ENCODE data around the gene SHISA2.
A peak's percentile ranks its signal among the peaks of the same experiment; 100 is the strongest.
"Not testable (repeated sequence)": the region's sequence is repeated elsewhere in the genome, so short reads cannot be mapped to it uniquely, and the experiment has no call there.

The SHISA2 gene

DNA sequence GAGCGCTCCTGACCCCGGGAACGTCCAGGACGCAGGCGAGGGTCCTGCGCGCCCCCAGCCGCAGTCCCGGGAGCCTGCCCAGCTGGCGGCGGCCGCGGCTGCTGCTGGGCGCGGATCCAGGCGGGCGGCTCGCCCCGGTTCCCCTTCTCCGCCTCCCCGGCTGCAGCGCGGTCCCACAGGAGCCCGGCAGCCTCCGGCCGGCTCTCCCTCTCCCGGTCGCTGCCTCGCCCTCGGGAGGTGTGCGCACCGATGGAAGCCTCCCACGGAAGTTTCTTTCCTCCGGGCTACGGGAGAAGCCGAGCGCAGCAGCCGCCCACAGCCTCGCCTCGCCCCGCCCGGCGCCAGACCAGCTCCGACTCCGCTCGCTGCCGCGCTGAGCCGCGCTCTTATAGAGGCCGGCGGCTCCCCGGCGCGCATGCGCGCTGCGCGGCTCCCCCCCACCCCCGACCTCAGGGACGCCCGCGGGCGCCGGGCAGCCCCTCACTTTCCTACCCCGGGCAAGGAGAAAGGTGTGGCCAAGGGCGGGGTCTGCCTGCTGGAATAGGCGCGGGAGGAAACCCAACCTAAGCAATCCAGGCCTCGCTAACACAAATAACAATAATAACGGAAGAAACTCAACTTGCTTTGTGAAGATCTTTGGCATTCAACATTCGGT is at the start of gene SHISA2:
TSS of gene SHISA2 (minus strand) at position 360 of the 655 bp plus-strand sequence. CDS start 1,041 bp downstream, outside the sequence.
- DNase-seq, result peak; percentile 30

DNA sequence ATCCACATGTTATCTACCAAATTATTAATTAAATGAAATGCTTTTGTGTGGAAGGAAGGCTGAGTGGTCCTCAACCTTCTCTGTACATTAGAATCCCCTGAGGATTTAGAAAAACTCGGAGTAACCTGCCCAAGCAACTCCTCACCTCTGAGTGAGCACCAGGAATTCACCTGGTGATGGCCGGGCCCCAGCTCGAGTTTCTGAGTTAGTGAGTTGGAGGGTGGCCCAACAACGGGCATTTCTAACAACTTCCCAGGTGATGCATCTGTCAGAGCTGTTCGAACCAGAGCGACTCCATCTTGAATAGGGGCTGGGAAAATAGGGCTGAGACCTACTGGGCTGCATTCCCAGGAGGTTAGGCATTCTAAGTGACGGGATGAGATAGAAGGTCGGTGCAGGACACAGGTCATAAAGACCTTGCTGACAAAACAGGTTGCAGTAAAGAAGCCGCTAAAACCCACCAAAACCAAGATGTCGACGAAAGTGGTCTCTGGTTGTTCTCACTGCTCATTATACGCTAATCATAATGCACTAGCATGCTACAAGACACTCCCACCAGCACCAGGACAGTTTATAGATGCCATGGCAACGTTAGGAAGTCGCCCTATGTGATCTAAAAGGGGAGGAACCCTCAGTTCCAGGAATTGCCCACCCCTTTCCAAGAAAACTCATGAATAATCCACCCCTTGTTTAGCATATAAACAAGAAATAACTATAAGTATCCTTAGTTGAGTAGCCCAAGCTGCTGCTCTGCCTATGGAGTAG is 44.2 kb upstream of the SHISA2 start:
- DNase-seq, result no peak

DNA sequence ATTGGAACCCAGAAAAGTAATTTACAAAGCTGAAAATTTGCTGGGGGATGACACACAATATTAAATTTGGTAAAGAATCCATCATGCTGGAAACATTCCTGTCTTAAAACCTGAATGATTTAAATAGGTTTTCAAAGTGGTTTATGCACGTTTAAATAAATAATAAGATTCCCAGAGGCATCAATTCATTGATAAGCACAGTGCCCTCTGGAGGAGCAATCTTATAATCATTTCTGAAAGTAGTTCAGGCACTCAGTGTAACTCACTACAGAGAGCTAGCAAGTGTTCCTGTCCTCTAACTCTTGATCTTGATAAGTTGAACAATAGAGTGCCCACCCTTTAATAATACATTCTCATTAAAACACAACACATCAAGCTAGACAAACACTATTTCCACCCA is 43.5 kb upstream of the SHISA2 start:
- DNase-seq, result no peak

DNA sequence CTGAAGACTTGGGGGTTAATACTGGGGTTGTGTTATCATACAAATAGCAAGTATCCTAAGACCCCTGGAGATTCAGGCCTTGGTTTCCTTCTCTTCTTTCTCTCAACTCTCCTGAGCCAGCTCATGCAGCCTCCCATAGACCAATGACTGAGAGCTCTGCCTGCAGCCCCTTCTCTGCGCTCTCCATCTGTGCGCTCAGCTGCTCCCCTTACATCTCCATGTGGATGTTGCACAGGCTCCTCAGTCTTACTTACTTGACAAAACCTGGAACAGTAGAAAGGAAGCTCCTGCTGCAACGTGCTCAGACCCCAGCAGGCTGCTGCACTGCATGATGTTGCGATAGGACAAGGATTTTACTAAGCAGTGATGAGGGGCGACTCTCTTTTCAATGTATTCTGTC is 25.0 kb upstream of the SHISA2 start:
- DNase-seq, result not testable (repeated sequence)

DNA sequence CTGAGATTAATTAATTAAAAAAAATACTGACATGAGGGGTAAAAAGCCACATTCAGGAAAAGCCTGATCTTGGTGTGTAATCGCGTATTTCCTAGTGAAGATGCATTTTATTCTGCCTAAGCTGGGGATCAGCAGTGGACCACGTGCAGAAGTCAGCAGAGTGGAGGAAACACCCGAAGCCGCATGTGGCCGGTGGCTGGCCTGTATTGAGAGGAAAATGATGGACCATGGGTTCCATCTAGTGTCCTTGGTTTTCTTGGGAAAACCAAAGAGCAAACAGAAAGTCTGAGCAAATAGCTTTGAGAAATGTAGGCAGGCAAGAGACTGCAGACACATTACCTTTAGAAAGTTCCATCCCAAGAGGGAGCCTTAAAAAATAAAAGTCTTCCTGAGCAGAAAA is 23.7 kb upstream of the SHISA2 start:
- no peak for DNase-seq

DNA sequence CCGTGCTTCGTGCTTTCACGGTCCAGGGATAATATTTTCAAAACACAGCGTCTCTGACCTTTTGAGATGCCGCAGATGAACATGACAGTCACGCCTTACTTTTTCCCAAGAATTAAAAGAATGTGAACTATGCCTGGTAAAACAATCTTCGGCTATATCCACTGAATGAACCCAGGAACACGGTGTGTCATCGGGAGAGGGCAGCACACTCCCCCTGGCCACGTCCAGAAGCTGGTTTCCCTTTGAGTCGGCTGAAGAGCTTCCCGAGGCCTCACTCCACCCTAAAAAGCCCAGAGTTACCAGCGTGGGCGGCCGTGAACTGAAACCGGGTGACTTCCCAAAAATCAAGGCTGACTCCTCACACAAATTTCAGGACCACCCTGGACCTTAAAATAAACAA is 22.9 kb upstream of the SHISA2 start:
- DNase-seq, result no peak

DNA sequence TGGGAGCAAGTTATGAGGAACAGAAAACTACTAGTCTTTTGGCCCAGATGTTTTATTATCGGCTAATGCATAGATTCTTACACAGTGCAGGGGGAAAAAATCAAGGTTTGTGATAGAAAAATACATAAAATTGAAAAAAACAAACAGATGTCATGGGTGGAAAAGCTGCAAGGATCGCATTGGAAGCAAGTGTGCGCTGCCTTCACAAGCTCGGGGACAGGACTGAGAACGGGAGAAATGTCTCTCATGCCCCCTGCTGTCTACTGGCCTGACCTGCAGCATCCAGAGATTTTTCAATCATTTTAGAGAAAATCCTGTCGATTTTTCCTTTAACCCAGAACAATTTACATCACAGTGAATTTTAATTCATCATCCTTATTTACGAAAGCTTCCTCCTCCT is 20.5 kb upstream of the SHISA2 start:
- DNase-seq, result not testable (repeated sequence)

DNA sequence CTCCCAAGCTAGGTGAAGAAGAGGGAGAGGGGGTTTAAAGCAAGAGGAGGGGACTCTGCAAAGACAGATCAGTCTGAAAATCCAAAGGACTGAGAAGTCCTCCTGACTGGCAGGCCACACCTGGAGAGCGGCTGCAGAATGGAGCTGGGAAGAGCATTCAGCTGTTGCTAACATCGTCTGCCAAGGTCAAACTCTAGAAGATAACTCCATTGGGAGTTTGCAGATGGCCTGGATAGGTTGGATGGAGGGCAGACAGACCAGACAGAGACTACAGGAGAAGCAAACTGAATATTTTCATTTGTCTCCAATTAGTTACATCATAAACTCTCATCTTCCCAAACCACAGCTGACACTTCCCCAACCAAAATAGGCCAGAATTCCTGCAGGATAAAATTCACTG is 19.9 kb upstream of the SHISA2 start:
- no peak for DNase-seq

DNA sequence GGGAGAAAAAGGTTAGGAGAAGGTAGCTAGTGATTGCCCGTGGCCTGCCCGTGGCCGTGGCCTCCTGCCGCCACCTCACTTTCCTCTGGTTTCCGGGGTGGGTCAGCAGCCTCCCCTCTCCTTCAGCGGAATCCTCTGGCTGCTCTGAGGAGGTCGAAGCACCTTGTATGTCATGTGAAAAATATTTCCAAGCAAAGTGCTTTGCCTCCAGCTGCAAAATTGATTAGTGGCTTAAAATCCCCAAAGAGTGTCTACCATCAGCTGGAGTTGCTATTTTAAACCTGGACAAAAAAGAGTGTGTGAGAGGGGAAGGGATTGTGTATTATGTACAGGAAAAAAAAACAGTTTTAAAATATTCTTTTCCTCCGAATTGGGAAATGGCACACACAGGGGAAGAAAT is 17.8 kb upstream of the SHISA2 start:
- DNase-seq, result not testable (repeated sequence)

DNA sequence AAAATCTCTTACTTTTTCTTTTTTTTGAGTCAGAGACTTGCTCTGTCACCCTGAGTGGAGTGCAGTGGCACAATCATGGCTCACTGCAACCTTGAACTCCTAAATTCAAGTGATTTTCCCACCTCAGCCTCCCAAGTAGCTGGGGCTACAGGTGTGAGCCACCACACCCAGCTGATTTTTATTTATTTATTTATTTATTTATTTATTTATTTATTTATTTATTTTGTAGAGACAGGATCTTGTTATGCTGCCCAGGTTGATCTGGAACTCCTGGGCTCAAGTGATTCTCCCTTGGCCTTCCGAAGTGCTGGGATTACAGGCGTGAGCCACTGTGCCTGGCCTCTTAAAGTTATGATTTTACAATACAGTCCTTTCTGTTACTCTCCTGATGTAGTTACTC is 16.6 kb upstream of the SHISA2 start:
- not testable (repeated sequence) for DNase-seq

DNA sequence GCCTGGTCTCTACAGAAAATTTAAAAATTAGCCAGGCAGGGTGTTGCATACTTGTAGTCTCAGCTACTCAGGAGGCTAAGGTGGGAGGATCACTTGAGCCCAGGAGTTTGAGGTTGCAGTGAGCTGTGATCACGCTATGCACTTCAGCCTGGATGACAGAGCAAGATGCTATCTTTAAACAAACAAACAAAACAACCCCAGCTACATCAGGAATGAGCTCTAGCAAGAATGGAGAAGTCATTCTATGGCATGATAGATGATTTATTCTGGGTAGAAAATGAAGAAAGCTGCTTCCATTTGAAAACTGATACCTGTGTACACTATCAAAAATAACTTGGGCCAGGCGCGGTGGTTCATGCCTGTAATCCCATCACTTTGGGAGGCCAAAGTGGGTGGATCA is 15.8 kb upstream of the SHISA2 start:
- no peak for DNase-seq

DNA sequence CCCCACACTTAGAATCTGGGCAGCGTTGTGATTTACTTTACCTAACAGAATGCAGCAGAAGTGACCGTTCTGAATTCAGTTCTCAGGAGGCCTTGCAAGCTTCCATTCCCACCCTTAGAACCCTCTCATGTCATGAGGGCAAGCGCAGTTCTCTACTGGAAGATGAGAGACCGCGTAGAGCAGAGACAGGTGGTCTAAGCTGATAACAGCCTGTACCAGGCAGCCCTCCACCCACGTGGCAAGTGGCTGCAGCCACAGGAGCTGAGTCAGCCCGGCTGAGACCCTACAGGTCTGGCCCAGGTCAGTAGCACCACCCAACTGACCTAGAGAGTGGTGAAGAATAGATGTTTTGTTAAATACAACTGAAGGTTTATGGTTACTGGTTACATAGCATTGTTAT is 14.7 kb upstream of the SHISA2 start:
- not testable (repeated sequence) for DNase-seq

DNA sequence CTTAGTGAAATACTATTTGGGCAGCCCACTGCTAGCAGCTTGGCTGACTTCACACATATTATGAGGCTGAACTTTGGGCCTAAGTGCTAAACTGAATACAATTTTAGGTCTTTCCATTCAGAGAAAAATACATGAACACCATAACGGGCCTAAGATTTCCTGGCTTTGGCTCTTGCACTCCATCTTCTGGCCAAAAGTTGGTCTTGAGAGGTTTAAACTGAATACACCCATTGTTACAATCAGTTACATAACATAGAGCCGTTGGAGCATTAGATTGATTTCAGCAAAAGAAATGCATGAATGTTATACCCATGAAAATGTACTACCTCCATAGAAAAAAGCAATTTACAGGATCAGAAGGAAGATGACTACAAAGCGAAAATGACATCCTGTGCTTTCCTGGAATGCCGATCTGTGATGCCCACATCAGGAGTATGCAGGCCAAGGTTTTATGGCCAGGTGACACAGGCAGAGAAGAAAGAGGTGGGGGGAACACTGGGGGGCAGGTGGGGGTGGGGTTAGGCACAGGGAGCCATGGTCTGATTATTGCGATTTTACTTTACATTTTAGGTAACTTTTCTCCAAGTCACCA is 11.1 kb upstream of the SHISA2 start:
- DNase-seq, result peak; percentile 57

DNA sequence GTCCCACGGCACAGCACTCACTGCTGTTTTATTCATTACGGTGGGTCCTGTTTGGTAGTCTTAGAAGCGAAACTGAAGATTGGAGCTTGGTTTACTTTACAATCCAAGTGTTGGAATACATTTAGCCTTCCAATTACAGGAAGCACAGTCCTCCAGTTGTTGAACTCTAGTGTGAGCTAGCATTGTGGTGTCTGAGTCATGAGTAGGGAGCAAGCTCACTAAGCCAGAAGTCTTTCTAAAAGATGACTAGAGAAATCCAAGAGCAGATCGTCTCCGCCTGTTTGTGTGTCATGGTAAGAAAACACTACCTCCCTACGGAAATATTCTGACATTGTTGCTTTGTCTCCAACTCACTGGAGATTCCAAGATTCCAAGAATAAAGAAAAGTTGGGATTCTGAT is 10.1 kb upstream of the SHISA2 start:
- DNase-seq, result no peak

DNA sequence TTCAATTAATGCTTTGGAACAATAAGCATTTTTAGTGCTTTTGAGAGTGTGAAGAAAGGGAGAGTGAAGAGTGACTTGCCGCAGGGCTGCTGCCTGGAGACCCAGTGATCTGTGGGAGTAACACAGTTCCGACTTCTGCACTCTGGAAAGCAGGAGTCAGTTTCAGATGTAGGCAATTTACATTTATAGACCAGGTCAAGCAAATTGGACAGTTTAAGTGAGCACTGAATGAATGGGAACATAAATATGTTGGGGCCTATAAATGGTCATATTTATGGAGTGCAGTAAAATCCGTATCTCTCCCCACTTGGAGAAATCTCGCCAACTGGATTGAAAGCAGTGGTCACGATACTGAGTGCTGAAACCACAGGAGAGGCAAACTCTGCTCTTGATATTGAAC is 9.4 kb upstream of the SHISA2 start:
- no peak for DNase-seq

DNA sequence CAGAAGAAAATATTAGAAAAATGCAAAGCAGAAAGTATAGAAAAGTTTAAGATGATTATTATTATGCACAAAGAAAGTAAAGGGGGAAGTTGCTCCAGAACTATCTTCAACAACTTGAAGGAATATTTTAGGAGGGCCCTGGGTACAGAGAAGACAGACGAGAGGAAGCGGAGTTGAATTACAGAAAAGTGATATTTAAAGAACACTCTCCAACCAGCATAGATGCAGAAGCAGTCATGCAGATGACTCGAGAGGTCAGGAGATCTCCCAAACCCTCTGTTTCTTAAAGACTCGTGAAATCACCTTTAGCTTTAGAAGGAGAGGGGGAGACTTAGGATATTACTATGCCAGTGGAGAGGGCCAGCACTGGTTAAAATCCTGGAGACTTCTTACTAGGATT is 8.5 kb upstream of the SHISA2 start:
- no peak for DNase-seq

DNA sequence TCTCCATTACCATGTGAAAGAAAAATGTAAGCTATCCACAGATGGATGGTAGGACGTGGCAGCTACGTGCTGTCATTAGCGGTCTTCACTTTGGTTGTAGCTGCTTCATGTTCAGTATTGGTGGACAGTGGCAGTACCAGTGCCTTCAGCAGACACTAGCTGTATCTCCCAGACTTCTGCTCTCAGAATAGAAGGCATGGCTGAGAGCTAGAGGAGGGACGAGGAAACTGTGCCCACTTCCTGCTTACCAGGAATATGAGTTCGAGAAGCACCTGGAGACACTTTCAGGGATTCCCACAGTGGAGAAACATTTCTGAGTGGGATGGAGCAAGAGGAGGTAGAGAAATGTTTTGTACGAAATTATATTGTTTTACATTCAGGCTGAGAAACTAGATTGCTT is 6.9 kb upstream of the SHISA2 start:
- no peak for DNase-seq

DNA sequence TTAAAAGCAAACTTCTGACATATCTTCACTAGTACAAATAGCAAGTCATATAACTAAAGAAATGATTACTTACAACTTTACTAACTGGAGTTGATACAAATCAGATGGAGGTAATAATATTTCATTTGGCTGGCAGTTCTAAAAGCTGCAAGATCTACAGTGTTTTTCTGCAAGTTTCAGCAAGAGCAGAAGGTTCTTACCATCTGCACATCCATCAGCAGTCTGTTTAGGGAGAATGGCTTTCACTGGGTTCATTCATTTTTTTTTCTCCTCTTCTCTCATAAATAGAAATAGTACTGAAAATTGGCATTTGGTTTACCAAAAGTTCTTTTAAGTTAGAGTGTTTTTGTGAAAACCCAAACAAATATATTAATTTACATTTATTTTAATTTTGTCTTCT is 3.1 kb upstream of the SHISA2 start:
- DNase-seq, result no peak

DNA sequence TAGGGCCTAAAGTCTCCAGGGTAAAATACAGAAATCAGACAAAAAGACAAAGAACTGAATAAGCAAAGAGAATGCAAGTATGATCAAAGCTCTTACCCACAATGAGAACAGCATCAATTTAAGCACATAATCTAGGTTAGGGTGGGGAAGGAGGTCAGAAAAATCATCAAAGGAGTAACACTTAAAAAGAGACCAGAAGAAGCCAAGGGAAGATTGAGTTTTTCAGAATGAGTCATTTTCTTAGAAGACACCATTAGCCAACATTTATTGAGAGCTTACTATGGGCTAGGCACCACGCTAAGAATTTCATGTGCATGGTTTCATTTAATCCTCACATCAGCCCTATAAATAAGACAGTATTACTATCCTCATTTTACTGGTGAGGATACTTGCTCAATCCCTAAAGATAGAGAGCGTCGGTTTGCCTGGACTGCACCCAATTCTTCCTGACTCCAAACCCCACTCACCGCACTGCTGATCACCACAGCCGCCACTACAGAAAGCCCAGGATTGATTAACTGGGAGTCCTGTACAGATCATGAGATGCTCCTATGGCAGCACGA is 1.7 kb upstream of the SHISA2 start:
- no peak for DNase-seq

DNA sequence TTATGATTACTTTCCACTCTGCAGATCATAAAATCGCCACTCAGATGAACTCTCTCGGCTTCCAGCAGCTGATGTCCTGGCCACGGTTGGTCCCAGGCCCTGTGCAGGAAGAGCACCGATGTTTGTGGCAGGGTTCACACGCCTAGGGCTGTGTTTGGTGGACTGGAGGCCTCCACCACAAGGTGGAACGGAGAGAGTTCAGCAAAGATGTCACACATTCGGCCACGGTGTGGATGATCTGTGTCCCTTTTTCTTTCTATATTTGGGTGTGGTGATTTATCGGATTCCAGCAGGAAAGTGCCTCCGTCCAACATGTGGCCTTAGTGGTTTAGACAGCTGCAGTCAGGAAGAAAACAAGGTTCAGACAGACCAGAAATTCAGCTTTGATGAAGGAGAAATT is 521 bp upstream of the SHISA2 start:
- DNase-seq, result no peak

DNA sequence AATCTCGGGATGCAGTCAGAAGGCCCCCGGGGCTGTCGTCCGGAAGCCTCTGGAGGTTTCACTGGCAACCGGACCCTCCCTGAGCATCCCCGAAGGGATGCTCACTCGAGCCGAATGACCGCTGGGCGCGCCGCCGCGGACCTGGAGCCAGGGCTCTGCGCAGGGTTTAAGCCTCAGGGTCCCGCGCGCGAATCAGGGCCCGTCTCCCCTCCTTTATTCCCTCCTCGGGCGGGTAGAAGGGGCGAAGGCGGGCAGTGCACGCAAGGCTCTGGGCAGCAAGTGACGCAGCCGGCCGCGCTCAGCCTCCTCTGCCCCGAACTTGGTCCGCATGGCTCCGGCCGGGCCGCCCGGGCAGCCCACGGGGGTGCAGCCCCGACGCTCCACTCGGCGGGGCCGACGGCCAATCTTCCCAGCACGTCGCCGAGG is 572 bp downstream of the SHISA2 start:
- DNase-seq, result no peak

DNA sequence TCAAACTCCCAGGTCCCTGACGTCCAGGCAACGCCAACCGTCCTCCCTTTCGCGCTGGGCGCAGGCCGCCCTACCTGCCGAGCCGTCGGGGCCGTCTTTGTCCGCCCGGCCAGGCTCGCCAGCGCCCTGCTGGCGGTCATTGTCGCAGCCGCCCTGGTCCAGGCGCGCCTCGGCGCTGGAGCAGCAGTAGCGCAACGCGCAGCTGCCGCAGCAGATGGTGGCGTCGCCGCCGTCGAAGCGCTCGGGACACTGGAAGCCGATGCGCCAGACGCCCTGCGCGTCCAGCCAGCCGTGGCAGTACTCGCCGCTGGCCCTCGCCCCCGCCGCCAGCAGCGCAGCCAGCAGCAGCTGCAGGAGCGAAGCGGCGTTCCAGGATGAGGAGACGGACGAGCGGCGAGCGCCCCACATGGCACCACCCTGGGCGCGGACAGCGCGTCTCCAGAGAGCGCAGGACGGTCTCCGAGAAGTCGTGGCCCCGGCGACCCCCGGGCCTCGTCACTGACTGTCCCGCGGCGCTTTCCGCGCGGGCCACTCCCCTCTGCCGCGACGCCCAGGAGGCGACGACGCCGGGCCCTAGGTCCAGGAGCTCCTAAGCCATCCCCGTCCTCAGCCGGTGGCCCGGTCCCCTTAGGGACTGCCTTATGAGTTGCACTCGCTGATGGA is 1.1 kb downstream of the SHISA2 start:
- DNase-seq, result no peak

DNA sequence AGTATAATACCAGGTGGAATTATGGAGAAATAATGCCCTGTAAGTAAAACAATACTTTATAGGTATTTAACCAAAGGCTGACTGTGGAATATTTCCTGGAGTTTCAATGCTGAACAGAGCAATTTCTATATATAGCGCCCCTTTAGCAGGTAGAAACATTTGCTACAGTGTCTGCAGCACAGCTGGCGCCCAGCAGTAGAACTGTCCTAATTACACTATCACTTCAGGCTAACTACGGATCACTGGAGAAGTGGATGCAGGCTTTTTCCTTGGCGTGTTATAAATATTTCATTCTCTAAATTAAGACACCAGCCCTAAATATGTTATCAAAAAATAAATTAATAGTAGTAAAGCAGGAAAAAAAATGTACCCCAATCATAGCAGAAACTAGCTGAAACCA is 3.1 kb downstream of the SHISA2 start:
- no peak for DNase-seq
